GM19239 (cell line): ENCODE measurements around the gene EYA2.
"Not testable (repeated sequence)": the region's sequence is repeated elsewhere in the genome, so short reads cannot be mapped to it uniquely, and the experiment has no call there.

Experiments
- DNase-seq: peaks from one replicate; pipeline ENCODE4 v3.0.0; 2011; ENCODE audit warnings: low spot score; ENCODE audit not compliant: insufficient read length
- FAIRE-seq: peaks from 2 replicates; lab custom pipeline; 2011; peaks lifted over from hg19 to GRCh38; lab: Jason Lieb, UNC

The EYA2 gene

GRCh38 chr20:46894579-46894958 lies at the start of gene EYA2:
TSS of gene EYA2 (plus strand) at chr20:46894843. CDS start at chr20:46990011, 95,168 bp downstream.
- DNase-seq (no peak), FAIRE-seq (no peak)

DNA sequence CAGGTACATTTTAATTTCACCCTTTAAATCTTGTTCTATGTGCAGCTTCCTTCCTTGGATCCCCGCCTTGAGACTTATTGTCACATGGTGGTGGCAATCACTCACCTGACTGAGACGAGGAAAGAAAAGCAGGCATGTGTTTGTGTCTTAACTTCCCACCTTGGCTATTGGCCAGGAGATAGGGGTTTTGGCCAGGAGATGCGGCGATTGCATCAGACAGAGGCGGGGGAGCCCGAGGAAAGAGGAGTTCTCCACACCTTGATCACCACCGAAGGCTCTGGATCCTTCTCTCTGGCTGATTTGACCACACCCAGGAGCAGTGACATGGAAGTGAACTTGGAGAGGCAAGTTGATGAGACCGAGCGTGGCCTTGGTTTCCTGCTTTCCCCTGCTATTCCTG lies 49.7 kb upstream of the EYA2 start:
- FAIRE-seq (no peak), DNase-seq (no peak)

GRCh38 chr20:46849269-46849668 lies 45.4 kb upstream of the EYA2 start:
- DNase-seq (no peak), FAIRE-seq (no peak)

DNA sequence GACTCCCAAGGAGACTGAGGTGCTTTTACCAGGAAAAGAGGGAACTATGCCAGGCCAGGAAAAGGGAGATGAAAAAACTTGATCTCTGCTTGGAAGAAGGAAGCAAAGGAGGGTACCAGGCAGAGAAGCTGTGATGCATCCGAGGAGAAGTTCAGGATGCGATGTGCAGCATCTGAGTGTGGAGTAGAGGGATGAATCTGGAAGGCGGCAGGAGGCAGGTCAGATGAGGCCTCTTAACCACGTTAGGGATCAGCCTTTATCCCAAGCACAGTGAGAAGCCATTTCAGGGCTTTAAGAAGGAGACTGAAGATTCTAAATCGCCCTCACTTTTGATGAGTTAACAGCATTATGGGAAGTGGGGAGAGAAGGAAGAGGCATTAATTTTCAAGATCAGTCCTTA lies 44.9 kb upstream of the EYA2 start:
- FAIRE-seq, result no peak

GRCh38 chr20:46850416-46850815 lies 44.2 kb upstream of the EYA2 start:
- FAIRE-seq, result no peak
- DNase-seq, result no peak

More for the DNA sequence above, 44.9 kb upstream of the EYA2 start:
- no peak for DNase-seq

DNA sequence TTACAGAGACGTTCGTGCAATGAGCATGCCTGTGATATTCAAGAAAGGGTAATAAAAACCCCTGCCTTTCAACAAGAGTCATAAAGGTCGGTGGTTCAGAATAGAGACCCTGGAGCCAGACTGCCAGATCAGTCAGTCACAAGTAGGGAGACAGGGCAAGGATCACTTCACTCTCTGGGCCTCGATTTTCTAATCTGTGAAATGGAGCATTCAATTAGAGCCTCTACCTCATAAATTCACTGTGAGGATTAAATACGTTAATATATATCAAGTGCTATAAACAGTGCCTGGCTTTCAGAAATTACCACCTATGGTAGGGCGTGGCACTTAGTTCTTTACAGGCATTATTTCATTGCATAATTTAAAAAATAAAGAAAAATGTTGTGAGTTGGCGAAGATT lies 43.7 kb upstream of the EYA2 start:
- no peak for FAIRE-seq

GRCh38 chr20:46851746-46852145 lies 42.9 kb upstream of the EYA2 start:
- FAIRE-seq (no peak), DNase-seq (no peak)

More for the DNA sequence above, 43.7 kb upstream of the EYA2 start:
- no peak for DNase-seq

DNA sequence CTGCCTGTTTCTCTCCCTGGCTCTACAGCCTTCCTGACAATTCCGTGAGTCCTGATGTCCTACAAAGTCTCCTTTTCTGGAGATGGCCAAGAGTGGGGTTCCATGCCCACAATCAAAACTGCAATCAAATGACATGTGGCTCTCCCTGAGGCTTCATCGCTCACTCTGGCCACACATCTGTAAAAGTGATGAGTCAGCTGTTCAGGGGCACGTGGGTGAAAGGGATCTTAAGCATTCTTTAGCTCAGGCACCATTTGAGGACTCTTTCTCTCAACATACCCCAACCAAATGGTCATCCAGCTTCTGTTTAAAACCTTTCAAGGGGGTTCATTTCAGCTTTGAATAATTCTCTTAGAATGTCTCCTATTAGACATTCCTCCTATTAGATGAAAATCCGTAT lies 42.3 kb upstream of the EYA2 start:
- DNase-seq (no peak), FAIRE-seq (no peak)

DNA sequence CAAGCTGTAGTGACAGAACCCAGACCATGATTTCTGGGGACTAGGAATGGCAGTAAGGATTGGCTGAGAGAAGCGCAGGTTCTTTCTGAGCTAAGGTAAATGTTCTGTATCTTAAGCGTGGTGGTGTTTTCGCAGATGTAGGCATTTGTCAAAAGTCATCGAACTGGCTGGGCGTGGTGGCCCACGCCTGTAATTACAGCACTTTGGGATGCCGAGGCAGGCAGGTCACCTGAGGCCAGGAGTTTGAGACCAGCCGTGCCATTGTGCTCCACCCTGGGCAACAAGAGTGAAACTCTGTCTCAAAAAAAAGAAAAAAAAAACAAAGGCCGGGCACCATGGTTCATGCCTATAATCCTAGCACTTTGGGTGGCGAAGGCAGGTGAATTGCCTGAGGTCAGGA lies 40.7 kb upstream of the EYA2 start:
- DNase-seq (no peak), FAIRE-seq (no peak)

GRCh38 chr20:46857061-46857831 lies 37.4 kb upstream of the EYA2 start:
- FAIRE-seq, result no peak

DNA sequence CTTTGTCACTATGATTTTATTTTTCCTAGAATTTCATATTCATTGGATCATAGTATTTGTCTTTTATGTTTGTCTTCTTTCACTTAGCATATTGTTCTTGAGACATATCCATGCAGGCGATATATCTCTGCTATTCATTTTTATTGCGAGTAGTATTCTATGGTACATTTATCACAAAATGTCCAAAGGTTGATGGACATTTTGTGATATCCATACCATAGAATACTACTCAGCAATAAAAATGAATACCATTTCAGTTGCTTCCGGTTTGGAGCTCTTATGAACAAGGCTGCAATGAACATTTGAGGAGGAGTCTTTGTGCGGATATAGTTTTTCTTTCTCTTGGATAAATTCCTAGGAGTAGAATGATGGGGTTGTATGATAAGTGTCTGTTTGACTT lies 28.8 kb upstream of the EYA2 start:
- FAIRE-seq (no peak), DNase-seq (no peak)

More at GRCh38 chr20:46857061-46857831, 37.4 kb upstream of the EYA2 start:
- no peak for DNase-seq

DNA sequence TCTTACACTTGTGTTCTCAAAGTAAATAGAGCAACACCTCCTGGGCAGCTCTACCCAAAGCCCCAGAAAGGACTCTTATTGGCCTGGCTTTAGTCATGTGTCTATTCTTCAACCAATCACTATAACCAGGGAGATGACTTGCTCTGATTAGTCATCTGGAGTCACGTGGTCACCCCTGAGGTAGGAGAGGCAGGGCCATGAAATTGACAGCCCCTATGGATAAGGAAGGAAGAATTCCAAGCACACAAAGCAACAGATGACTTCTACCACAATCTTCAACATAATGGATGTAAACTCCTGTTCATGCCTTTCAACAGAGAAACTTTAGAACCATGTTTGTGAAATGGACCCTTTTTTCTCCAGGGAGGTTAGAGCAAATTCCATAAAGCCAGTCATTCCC lies 24.6 kb upstream of the EYA2 start:
- DNase-seq (no peak), FAIRE-seq (no peak)

DNA sequence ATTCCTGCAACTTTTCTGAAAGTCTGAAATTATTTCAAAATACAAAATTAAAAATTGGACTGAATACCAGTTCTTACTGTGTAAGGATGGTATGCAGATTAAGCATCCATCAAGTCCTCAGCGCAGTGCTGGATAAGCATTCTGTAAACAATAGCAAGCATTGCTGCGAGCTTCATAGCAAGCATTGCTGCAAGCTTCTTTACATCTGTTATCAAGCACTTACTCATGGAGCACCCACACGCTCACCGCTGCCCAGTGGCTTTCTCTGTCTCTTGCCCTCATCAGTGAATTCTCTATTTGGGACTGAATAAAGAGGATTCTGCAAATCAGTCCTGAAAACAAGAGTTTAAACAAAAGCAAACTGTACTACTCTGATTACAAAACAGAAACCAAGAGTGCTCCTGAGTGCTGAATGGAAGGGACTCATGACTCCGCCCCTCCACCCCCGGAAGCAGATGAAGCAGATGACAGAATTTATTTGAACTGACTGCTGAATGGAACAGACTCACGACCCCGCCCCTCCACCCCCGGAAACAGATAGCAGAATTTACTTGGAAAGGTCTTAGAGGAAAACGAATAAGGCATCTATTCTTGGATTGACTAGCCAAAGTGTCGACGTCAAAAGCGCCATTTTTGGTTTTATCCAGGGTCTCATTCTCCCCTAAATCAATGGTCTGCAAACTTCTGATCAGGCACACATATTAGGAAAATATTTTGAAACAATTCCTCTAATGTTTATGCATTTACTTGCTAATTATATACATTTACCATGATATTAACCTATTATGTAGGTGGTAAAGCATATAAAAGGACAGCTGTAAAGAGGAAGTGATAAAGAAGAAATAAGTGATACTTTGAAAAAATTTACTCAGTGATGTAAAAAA lies 22.1 kb upstream of the EYA2 start:
- FAIRE-seq (no peak), DNase-seq (no peak)

DNA sequence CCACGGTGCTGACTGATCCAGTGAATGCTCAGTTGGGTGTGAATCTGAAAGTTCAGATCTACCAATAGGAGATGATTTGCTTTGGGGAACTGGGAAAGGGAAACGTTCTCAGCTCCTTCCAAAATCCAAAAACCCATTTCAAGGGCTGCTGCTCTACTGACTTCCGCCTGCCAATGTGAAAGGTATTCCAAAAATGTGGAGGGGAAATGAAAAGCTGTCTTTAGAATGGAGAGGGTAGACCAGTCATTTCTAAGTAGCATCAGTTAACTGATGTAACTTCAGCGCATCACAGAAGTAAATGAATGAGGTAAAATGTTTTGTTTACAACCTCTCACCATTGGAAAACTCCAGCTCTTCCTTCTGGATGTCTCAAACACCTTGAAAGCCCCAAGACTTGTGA lies 19.6 kb upstream of the EYA2 start:
- no peak for DNase-seq
- FAIRE-seq, result no peak

DNA sequence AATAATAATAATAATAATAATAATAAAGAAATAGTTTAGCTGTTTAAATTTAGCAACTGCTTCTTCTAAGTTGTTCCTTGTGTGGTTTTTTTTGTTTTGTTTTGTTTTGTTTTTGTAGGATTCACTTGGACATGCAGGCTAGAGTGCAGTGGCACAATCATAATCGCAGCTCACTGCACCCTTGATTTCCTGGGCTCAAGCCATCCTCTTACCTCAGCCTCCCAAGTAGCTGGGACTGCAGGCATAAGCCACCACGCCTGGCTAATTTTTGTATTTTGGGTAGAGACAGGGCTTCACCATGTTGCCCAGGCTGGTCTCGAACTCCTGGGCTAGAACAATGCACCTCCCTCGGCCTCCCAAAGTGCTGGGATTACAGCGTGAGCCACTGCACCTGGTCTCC lies 15.3 kb upstream of the EYA2 start:
- no peak for DNase-seq
- FAIRE-seq, result no peak

DNA sequence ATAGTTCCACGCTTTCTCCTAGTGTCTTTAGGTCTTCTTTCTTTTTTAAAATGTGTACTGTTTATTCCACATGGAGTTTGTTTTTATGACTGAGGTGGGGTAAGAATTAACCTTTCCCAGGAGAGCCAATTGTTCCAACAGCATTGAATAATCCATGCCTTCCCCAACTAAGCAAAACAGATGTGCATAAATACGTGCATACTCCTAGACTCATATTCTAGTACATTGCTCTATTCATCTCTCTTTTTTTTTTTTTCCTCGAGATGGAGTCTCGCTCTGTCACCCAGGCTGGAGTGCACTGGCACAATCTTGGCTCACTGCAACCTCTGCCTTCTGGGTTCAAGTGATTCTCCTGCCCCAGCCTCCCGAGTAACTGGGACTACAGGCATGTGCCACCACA lies 14.7 kb upstream of the EYA2 start:
- not testable (repeated sequence) for FAIRE-seq, DNase-seq

DNA sequence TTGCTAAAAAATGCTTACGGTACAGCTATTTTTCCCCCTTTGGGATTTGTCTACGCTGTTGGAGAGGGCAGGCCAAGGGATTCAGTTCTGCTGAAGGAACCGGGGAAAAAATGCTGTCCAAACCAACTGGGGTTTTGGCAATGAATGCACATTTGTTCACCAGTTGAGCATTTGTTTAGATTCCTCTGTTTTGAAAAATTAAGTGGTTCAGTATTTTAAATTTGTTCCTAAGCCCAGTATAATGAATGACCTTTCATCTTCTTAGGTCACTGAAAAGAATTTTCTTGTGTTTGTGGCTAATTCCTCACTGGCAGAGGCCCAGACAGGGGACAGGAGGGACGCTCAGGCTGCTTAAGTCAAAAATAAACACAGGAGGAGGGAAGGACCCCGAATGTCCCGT lies 10.8 kb upstream of the EYA2 start:
- DNase-seq (no peak), FAIRE-seq (no peak)

DNA sequence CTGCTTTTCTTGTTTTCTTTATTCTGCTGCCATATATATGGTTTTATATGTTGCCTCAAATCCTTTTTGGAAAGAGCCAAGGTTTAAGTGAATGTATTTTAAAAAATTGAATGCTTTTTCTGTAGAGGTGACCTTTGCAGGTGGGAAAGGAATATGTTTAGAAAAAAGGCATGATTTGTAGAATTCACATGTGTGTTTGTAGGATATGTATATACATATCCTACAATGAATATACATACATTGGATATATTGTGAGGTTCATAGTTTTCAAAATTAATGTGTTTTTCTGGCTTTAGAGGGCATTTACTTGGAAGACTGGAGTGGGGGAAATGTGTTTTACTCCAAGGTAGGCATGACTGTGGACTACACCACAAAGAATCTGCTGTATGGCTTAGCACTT lies 4.0 kb upstream of the EYA2 start:
- FAIRE-seq, result no peak
- no peak for DNase-seq

GRCh38 chr20:46893051-46893450 lies 1.6 kb upstream of the EYA2 start:
- no peak for FAIRE-seq

GRCh38 chr20:46893877-46894578 lies 615 bp upstream of the EYA2 start:
- DNase-seq (no peak), FAIRE-seq (no peak)

More at GRCh38 chr20:46893051-46893450, 1.6 kb upstream of the EYA2 start:
- DNase-seq, result no peak
